Esophagus muscularis mucosa (tissue), 4 donors: ENCODE results near the gene TLDC2. TPM values are rescaled to one million over a fixed set of nuclear protein-coding genes. Genes with fewer than 3 reads are reported as not detected.
A peak's percentile ranks its signal among the peaks of the same experiment; 100 is the strongest.

Experiments used
- DNase-seq: peaks from one replicate; pipeline ENCODE4 v3.0.0-alpha.2; 2017; ENCODE audit errors: extremely low spot score
- H3K27ac ChIP-seq, 4 donors: fragments of 200-600 bp; sonication (generic); replicated peaks in 1 of 4; 1 replicate in 3 of 4; 2 replicates in 1 of 4; pipeline ENCODE4 v1.5.1; 2016 to 2019; ENCODE audit warnings: mild to moderate bottlenecking in 1 of 4
- H3K27me3 ChIP-seq, 4 donors: fragments of 200-600 bp; sonication (generic); one replicate each; pipeline versions ENCODE4 v1.5.1 to v1.6.0; 2016 to 2019
- H3K36me3 ChIP-seq, 4 donors: fragments of 200-600 bp; sonication (generic); one replicate each; pipeline ENCODE4 v1.5.1; 2016 to 2019
- H3K4me1 ChIP-seq, 4 donors: fragments of 200-600 bp; sonication (generic); one replicate each; pipeline ENCODE4 v1.5.1; 2016 to 2019
- H3K4me3 ChIP-seq, 4 donors: fragments of 200-600 bp; sonication (generic); 1 replicate in 2 of 4; 2 replicates in 2 of 4; pipeline ENCODE4 v1.5.1; 2016 to 2019; ENCODE audit warnings: mild to moderate bottlenecking in 4 of 4, moderate library complexity in 1 of 4
- H3K9me3 ChIP-seq, 4 donors: fragments of 200-600 bp; sonication (generic); 1 replicate in 3 of 4; 2 replicates in 1 of 4; pipeline ENCODE4 v1.5.1; 2016 to 2019
- EP300 ChIP-seq: sonication (generic); formaldehyde crosslinking; IDR thresholded peaks from one replicate; pipeline ENCODE4 v1.6.1; 2017; ENCODE audit warnings: antibody characterized with exemption
- POLR2A ChIP-seq: fragments of 450-650 bp; IDR thresholded peaks from one replicate; pipeline ENCODE4 v1.6.1; 2017; ENCODE audit warnings: antibody characterized with exemption, moderate library complexity, mild to moderate bottlenecking, low read depth
- POLR2AphosphoS5 ChIP-seq, 2 donors: sonication (generic); formaldehyde crosslinking; IDR thresholded peaks; one replicate each; pipeline ENCODE4 v1.6.1; 2017; ENCODE audit warnings: antibody characterized with exemption in 2 of 2
- WGBS: methylation state at CpG from one replicate; pipeline ENCODE4 v1.1.5; 2018; 5-methylcytosine and 5-hydroxymethylcytosine counted together
- intact Hi-C: fragments of 100-400 bp; cut with DNase I; formaldehyde crosslinking; loops from one replicate; pipeline ENCODE4 v1.15.1; 2023
- total RNA-seq, 4 donors: library from RNA; depleted of rRNA; stranded (reverse); fragments of >200 nt; gene quantifications; one replicate each; pipeline versions ENCODE4 v1.1.0 to v1.2.1, GENCODE V29; 2016
- TF ChIP-seq, protein P1 (sequence below), 3 experiments: fragments of 200-600 bp in 2 of 3; fragments of 450-650 bp in 1 of 3; sonication (generic) in 2 of 3; IDR thresholded peaks; one replicate each; pipeline ENCODE4 v1.5.1; 2017 to 2019; ENCODE audit warnings: antibody characterized with exemption in 3 of 3, mild to moderate bottlenecking in 2 of 3, moderate library complexity in 1 of 3

The TLDC2 gene
- total RNA-seq, 4 donors from 2014 or later: 0.34 to 0.66 (median 0.42) TPM; not detected in 1

- intact Hi-C loops: no loop called here
- Histone ChIP-seq H3K4me1 (peaks cover 78 to 96% (median 95%) of the 10 kb centered on the region in 4 donors), H3K4me3 (no peak overlapping the region), H3K27me3 (no peaks in the 10 kb centered on the region), H3K36me3 (peaks cover 12 to 26% (median 20%) of the 10 kb centered on the region in 4 donors), H3K9me3 (no peaks in the 10 kb centered on the region), H3K27ac (peak overlapping the region; percentile 84 to 88 (median 86))
- TF ChIP-seq, protein P1, sequence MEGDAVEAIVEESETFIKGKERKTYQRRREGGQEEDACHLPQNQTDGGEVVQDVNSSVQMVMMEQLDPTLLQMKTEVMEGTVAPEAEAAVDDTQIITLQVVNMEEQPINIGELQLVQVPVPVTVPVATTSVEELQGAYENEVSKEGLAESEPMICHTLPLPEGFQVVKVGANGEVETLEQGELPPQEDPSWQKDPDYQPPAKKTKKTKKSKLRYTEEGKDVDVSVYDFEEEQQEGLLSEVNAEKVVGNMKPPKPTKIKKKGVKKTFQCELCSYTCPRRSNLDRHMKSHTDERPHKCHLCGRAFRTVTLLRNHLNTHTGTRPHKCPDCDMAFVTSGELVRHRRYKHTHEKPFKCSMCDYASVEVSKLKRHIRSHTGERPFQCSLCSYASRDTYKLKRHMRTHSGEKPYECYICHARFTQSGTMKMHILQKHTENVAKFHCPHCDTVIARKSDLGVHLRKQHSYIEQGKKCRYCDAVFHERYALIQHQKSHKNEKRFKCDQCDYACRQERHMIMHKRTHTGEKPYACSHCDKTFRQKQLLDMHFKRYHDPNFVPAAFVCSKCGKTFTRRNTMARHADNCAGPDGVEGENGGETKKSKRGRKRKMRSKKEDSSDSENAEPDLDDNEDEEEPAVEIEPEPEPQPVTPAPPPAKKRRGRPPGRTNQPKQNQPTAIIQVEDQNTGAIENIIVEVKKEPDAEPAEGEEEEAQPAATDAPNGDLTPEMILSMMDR (IDR thresholded peaks at IDR 0.05): no peak
- no peak for TF ChIP-seq POLR2A
- TF ChIP-seq EP300: no peak
- no peak for TF ChIP-seq POLR2AphosphoS5 (IDR thresholded peaks at IDR 0.05)
- no peak for DNase-seq
- WGBS: 55% methylated on average over 7 of the region's 7 CpGs
These were observed 43.1 kb upstream of the TLDC2 start for GRCh38 chr20:36832791-36833190.

- no peaks in the 10 kb centered on the region for H3K27me3 ChIP-seq
- H3K4me3 ChIP-seq: no peak overlapping the region
- peak overlapping the region; percentile 84 to 88 (median 86) for H3K27ac ChIP-seq
- DNase-seq: no peak
- WGBS: 55% methylated on average over 18 of the region's 19 CpGs
- peaks cover 6 to 26% (median 20%) of the 10 kb centered on the region in 4 donors for H3K36me3 ChIP-seq
- H3K4me1 ChIP-seq: peaks cover 71 to 89% (median 89%) of the 10 kb centered on the region in 4 donors
- intact Hi-C loops: no loop called here
- no peaks in the 10 kb centered on the region for H3K9me3 ChIP-seq
- TF ChIP-seq POLR2AphosphoS5 (IDR thresholded peaks at IDR 0.05) (peak in 1 of 2 donors; percentile 51), POLR2A (no peak)
These were observed 42.5 kb upstream of the TLDC2 start for GRCh38 chr20:36833275-36834020.

DNA sequence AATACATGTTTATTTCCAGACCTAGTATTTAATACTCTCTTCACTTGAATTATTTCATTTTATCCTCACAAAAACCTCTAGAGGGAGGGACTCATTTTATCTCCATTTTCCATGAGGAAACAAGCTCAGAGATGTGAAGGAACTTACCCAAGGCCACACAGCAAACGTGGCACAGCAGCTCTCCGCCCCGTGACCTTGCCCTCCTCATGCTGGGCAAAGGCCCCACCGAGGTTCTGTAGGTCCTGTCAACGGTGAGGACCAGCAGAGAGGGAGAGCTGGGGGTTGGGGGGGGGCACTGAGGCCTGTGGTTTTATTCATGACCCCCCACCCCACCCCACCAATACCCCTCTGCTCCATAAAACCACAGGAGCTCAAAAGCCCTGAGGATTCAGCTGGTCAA, 40.9 kb upstream of the TLDC2 start:
- no peak for TF ChIP-seq POLR2AphosphoS5 (IDR thresholded peaks at IDR 0.05)
- no peak for TF ChIP-seq EP300
- TF ChIP-seq POLR2A: no peak
- TF ChIP-seq, protein P1 (IDR thresholded peaks at IDR 0.05): no peak
- intact Hi-C loops: no loop called here
- H3K4me1 ChIP-seq: peaks cover 64 to 73% (median 73%) of the 10 kb centered on the region in 4 donors
- DNase-seq: no peak
- peaks cover 0 to 30% (median 23%) of the 10 kb centered on the region in 4 donors for H3K36me3 ChIP-seq
- peak overlapping the region; percentile 13 to 50 (median 34) for H3K4me3 ChIP-seq
- H3K27me3 ChIP-seq: no peaks in the 10 kb centered on the region
- H3K9me3 ChIP-seq: no peaks in the 10 kb centered on the region
- peak overlapping the region; percentile 84 to 88 (median 86) for H3K27ac ChIP-seq
- WGBS: 65% methylated on average over 5 of the region's 5 CpGs

GRCh38 chr20:36835453-36836198, 40.3 kb upstream of the TLDC2 start:
- peak; percentile 98 for DNase-seq
- peaks cover 58 to 67% (median 67%) of the 10 kb centered on the region in 4 donors for H3K4me1 ChIP-seq
- H3K36me3 ChIP-seq: peaks cover 0 to 30% (median 23%) of the 10 kb centered on the region in 4 donors
- TF ChIP-seq POLR2AphosphoS5 (IDR thresholded peaks at IDR 0.05) (peak; percentile 74 to 90), POLR2A (peak; percentile 63), EP300 (no peak)
- TF ChIP-seq, protein P1 (IDR thresholded peaks at IDR 0.05): no peak
- no peaks in the 10 kb centered on the region for H3K9me3 ChIP-seq
- H3K27me3 ChIP-seq: no peaks in the 10 kb centered on the region
- WGBS: under 1% methylated on average over 16 of the region's 28 CpGs
- intact Hi-C loops: no loop called here
- peak overlapping the region; percentile 84 to 88 (median 86) for H3K27ac ChIP-seq
- peak overlapping the region; percentile 13 to 50 (median 34) for H3K4me3 ChIP-seq
